ENCODE results near the gene CST7.
A peak's percentile ranks its signal among the peaks of the same experiment; 100 is the strongest.
"Not testable (repeated sequence)": the region's sequence is repeated elsewhere in the genome, so short reads cannot be mapped to it uniquely, and the experiment has no call there.

The CST7 gene

GRCh38 chr20:24948939-24949679 lies at the start of gene CST7:
TSS of gene CST7 (plus strand) at chr20:24949269. CDS start at chr20:24949506, 237 bp downstream.
- DNase-seq, result peak; percentile 90

- no peak for DNase-seq
Measured at GRCh38 chr20:24906806-24907205, 42.3 kb upstream of the CST7 start.

- no peak for DNase-seq
Measured at GRCh38 chr20:24908642-24909041, 40.4 kb upstream of the CST7 start.

GRCh38 chr20:24909086-24909780 lies 39.8 kb upstream of the CST7 start:
- no peak for DNase-seq

GRCh38 chr20:24909861-24910260 lies 39.2 kb upstream of the CST7 start:
- DNase-seq, result no peak

- DNase-seq, result no peak
Measured at GRCh38 chr20:24910461-24910860, 38.6 kb upstream of the CST7 start.

GRCh38 chr20:24911461-24911860 lies 37.6 kb upstream of the CST7 start:
- no peak for DNase-seq

- DNase-seq, result no peak
Measured at GRCh38 chr20:24912397-24913075, 36.5 kb upstream of the CST7 start.

GRCh38 chr20:24913076-24913628 lies 35.9 kb upstream of the CST7 start:
- DNase-seq, result no peak

- DNase-seq, result no peak
Measured at GRCh38 chr20:24914388-24915241, 34.5 kb upstream of the CST7 start.

GRCh38 chr20:24915440-24915839 lies 33.6 kb upstream of the CST7 start:
- DNase-seq, result no peak

- DNase-seq, result no peak
Measured at GRCh38 chr20:24915892-24916291, 33.2 kb upstream of the CST7 start.

- no peak for DNase-seq
Measured at GRCh38 chr20:24916412-24916811, 32.7 kb upstream of the CST7 start.

- no peak for DNase-seq
Measured at GRCh38 chr20:24917056-24917455, 32.0 kb upstream of the CST7 start.

GRCh38 chr20:24917797-24918578 lies 31.1 kb upstream of the CST7 start:
- DNase-seq, result peak; percentile 48

GRCh38 chr20:24918579-24919566 lies 30.2 kb upstream of the CST7 start:
- DNase-seq, result no peak

- not testable (repeated sequence) for DNase-seq
Measured at GRCh38 chr20:24919665-24920064, 29.4 kb upstream of the CST7 start.

- DNase-seq, result not testable (repeated sequence)
Measured at GRCh38 chr20:24920706-24921105, 28.4 kb upstream of the CST7 start.

- not testable (repeated sequence) for DNase-seq
Measured at GRCh38 chr20:24929259-24929658, 19.8 kb upstream of the CST7 start.

Data from MV-4-11 (cell line).